MM.1S (cell line): ENCODE results near the gene CXCL17.

ENCODE experiments used
- DNase-seq: peaks from one replicate; pipeline ENCODE4 v3.0.0-alpha.2; 2015
- H2AFZ ChIP-seq: fragments of 300-600 bp; sonication (generic); 2 replicates; pipeline ENCODE4 v1.6.0; 2016; ENCODE audit warnings: antibody characterized with exemption, low read length
- H3F3A ChIP-seq: fragments of 300-600 bp; sonication (generic); 2 replicates; pipeline ENCODE4 v1.6.1; 2016; ENCODE audit warnings: mild to moderate bottlenecking, antibody characterized with exemption, low read length, moderate library complexity, mixed read lengths; ENCODE audit not compliant: insufficient read depth
- H3K27ac ChIP-seq: fragments of 300-600 bp; sonication (generic); 2 replicates; pipeline ENCODE4 v1.5.1; 2016; ENCODE audit warnings: mild to moderate bottlenecking, low read length
- H3K27me3 ChIP-seq: fragments of 300-600 bp; sonication (generic); replicated peaks from 2 replicates; pipeline ENCODE4 v1.6.0; 2016; ENCODE audit warnings: low read length; ENCODE audit not compliant: insufficient read depth
- H3K36me3 ChIP-seq: fragments of 300-600 bp; sonication (generic); replicated peaks from 2 replicates; pipeline ENCODE4 v1.6.1; 2016; ENCODE audit warnings: mild to moderate bottlenecking, low read length, mixed read lengths; ENCODE audit not compliant: insufficient read depth
- H3K4me1 ChIP-seq: fragments of 300-600 bp; sonication (generic); 2 replicates; pipeline ENCODE4 v1.6.1; 2016; ENCODE audit warnings: low read length, mixed read lengths
- H3K4me2 ChIP-seq: fragments of 300-600 bp; sonication (generic); 2 replicates; pipeline ENCODE4 v1.6.0; 2016; ENCODE audit warnings: low read depth, low read length
- H3K4me3 ChIP-seq: fragments of 300-600 bp; sonication (generic); 2 replicates; pipeline ENCODE4 v1.5.1; 2016; ENCODE audit warnings: low read length, mixed read lengths
- H3K79me2 ChIP-seq: fragments of 300-600 bp; sonication (generic); 2 replicates; pipeline ENCODE4 v1.6.1; 2016; ENCODE audit warnings: mixed run types, low read length, mixed read lengths
- H3K9ac ChIP-seq: fragments of 300-600 bp; sonication (generic); 2 replicates; pipeline ENCODE4 v1.6.1; 2016; ENCODE audit warnings: low read length, mixed read lengths
- H3K9me2 ChIP-seq: fragments of 300-600 bp; sonication (generic); replicated peaks from 2 replicates; pipeline ENCODE4 v1.6.1; 2016; ENCODE audit warnings: mild to moderate bottlenecking, low read length, mixed read lengths; ENCODE audit not compliant: insufficient read depth
- H3K9me3 ChIP-seq: fragments of 300-600 bp; sonication (generic); replicated peaks from 2 replicates; pipeline ENCODE4 v1.6.1; 2016; ENCODE audit warnings: mild to moderate bottlenecking, low read length, mixed read lengths; ENCODE audit not compliant: insufficient read depth
- H4K20me1 ChIP-seq: fragments of 300-600 bp; sonication (generic); 2 replicates; pipeline ENCODE4 v1.6.1; 2016; ENCODE audit warnings: mild to moderate bottlenecking, low read length, moderate library complexity, mixed read lengths; ENCODE audit not compliant: insufficient read depth
- CTCF ChIP-seq: fragments of 300-600 bp; sonication (generic); IDR thresholded peaks from 2 replicates; pipeline ENCODE4 v1.5.1; 2016; ENCODE audit warnings: antibody characterized with exemption, low read length, mixed read lengths
- EZH2 ChIP-seq: fragments of 300-600 bp; sonication (generic); optimal IDR thresholded peaks from 2 replicates; pipeline ENCODE3; 2017; ENCODE audit warnings: low read depth, mild to moderate bottlenecking, antibody characterized with exemption, low read length, mixed read lengths
- EZH2phosphoT487 ChIP-seq: fragments of 300-600 bp; sonication (generic); IDR thresholded peaks from 2 replicates; pipeline ENCODE4 v1.6.1; 2018; ENCODE audit warnings: antibody characterized with exemption, low read length

Gene CXCL17

DNA sequence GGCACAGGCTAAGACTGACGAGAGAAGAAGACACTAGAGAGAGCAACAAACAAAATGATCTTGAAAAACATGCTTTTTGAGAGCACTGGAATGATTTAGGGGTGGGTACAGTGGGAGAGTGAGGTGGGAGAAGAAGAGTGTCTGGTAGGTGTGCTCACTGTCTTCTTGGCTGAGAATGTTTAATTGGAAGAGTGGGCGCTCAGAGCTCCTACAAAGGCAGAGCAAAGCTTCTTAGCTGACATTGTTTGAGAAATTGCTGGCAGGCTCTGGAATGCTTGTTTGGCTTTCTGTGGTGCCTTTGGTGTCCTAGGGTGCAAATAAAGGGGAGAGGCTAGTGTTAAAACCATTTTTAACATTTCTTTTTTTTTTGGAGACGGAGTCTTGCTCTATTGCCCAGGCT is 14.1 kb downstream of the CXCL17 start:
- H3K4me3 ChIP-seq = no peak overlapping the region
- H3F3A ChIP-seq = no peaks in the 10 kb centered on the region
- no peak overlapping the region for H3K27ac ChIP-seq
- no peaks in the 10 kb centered on the region for H3K36me3 ChIP-seq
- DNase-seq = no peak
- no peaks in the 10 kb centered on the region for H3K9me3 ChIP-seq
- no peak overlapping the region for H2AFZ ChIP-seq
- peaks cover 5% of the 10 kb centered on the region; the same call in 1 of the 2 replicates for H3K4me1 ChIP-seq
- H3K79me2 ChIP-seq = no peaks in the 10 kb centered on the region
- H4K20me1 ChIP-seq = no peaks in the 10 kb centered on the region
- no peak overlapping the region for H3K4me2 ChIP-seq
- H3K9ac ChIP-seq = no peak overlapping the region
- H3K27me3 ChIP-seq = no peaks in the 10 kb centered on the region
- no peaks in the 10 kb centered on the region for H3K9me2 ChIP-seq
- TF ChIP-seq EZH2phosphoT487 = no peak
- TF ChIP-seq CTCF = no peak
- TF ChIP-seq EZH2 = no peak

- no peak within 1 kb of the TSS for H3K4me2 ChIP-seq
- DNase-seq = no peak
Measured at GRCh38 chr19:42427313-42427712, 15.4 kb downstream of the CXCL17 start, which contains the start of gene LIPE. LIPE (minus strand) TSS chr19:42427388; CDS start chr19:42427149, 239 bp downstream.

GRCh38 chr19:42426643-42427042 is 16.1 kb downstream of the CXCL17 start:
- 0 out of 2 replicates have a peak, but pooled peaks cover 9% of the 10 kb centered on the region for H3F3A ChIP-seq
- no peaks in the 10 kb centered on the region for H3K9me2 ChIP-seq
- H2AFZ ChIP-seq = no peak overlapping the region
- TF ChIP-seq EZH2 (no peak), CTCF (no peak), EZH2phosphoT487 (no peak)
- no peak overlapping the region for H3K9ac ChIP-seq
- peaks cover 15% of the 10 kb centered on the region for H3K79me2 ChIP-seq
- no peaks in the 10 kb centered on the region for H3K9me3 ChIP-seq
- no peak for DNase-seq
- H3K4me3 ChIP-seq = no peak overlapping the region
- no peaks in the 10 kb centered on the region for H3K36me3 ChIP-seq
- H4K20me1 ChIP-seq = no peaks in the 10 kb centered on the region
- H3K4me2 ChIP-seq = no peak overlapping the region
- H3K4me1 ChIP-seq = peaks cover 7% of the 10 kb centered on the region; the same call in 1 of the 2 replicates
- no peaks in the 10 kb centered on the region for H3K27me3 ChIP-seq
- no peak overlapping the region for H3K27ac ChIP-seq

More at GRCh38 chr19:42427313-42427712, 15.4 kb downstream of the CXCL17 start, which contains the start of gene LIPE:
- no peak within 1 kb of the TSS for H3K4me3 ChIP-seq
- H3K27ac ChIP-seq = no peak within 1 kb of the TSS
- H4K20me1 ChIP-seq = no peaks in the 10 kb centered on the region
- H3F3A ChIP-seq = 0 out of 2 replicates have a peak, but pooled peaks cover 7% of the 10 kb centered on the region
- no peak within 1 kb of the TSS for H3K9ac ChIP-seq
- H3K79me2 ChIP-seq = peaks cover 8% of the 10 kb centered on the region
- peaks cover under 1% of the 10 kb centered on the region; the same call in 1 of the 2 replicates for H3K4me1 ChIP-seq
- no peaks in the 10 kb centered on the region for H3K27me3 ChIP-seq
- TF ChIP-seq EZH2phosphoT487 = no peak
- no peak for TF ChIP-seq CTCF
- no peak for TF ChIP-seq EZH2
- no peaks in the 10 kb centered on the region for H3K9me2 ChIP-seq
- H3K9me3 ChIP-seq = no peaks in the 10 kb centered on the region
- no peaks in the 10 kb centered on the region for H3K36me3 ChIP-seq
- no peak within 1 kb of the TSS for H2AFZ ChIP-seq
